ENCODE data around the gene PPCDC.

Gene PPCDC

GRCh38 chr15:75034615-75035014, 11.2 kb downstream of the PPCDC start:
- DNase-seq (ENCODE audit: low read depth, low spot score): no peak
- H3K4me3 ChIP-seq (ENCODE audit: low read depth, low read length): no peak overlapping the region
- TF ChIP-seq CTCF (IDR thresholded peaks at IDR 0.05; ENCODE audit: low read depth, low read length): no peak
- in situ Hi-C loops (cut with HindIII; ENCODE audit: low sequenced_read_pairs): no loop called here

GRCh38 chr15:75036212-75036616, 12.8 kb downstream of the PPCDC start:
- no peak overlapping the region for H3K4me3 ChIP-seq (ENCODE audit: low read depth, low read length)
- DNase-seq (ENCODE audit: low read depth, low spot score): no peak
- in situ Hi-C loops (cut with HindIII; ENCODE audit: low sequenced_read_pairs): no loop called here
- TF ChIP-seq CTCF (IDR thresholded peaks at IDR 0.05; ENCODE audit: low read depth, low read length): no peak

GRCh38 chr15:75037685-75038084, 14.3 kb downstream of the PPCDC start:
- in situ Hi-C loops (cut with HindIII; ENCODE audit: low sequenced_read_pairs): no loop called here
- peak; percentile 37 for DNase-seq (ENCODE audit: low read depth, low spot score)
- no peak overlapping the region for H3K4me3 ChIP-seq (ENCODE audit: low read depth, low read length)
- no peak for TF ChIP-seq CTCF (IDR thresholded peaks at IDR 0.05; ENCODE audit: low read depth, low read length)

- DNase-seq (ENCODE audit: low read depth, low spot score): no peak
- in situ Hi-C loops (cut with HindIII; ENCODE audit: low sequenced_read_pairs): no loop called here
These were observed 14.8 kb downstream of the PPCDC start for GRCh38 chr15:75038231-75038630.

GRCh38 chr15:75042730-75043508, 19.5 kb downstream of the PPCDC start:
- DNase-seq (ENCODE audit: low read depth, low spot score): peak; percentile 29
- TF ChIP-seq CTCF (IDR thresholded peaks at IDR 0.05; ENCODE audit: low read depth, low read length): peak; percentile 45
- H3K4me3 ChIP-seq (ENCODE audit: low read depth, low read length): no peak overlapping the region
- in situ Hi-C loops (cut with HindIII; ENCODE audit: low sequenced_read_pairs): no loop called here

More at GRCh38 chr15:75038231-75038630, 14.8 kb downstream of the PPCDC start:
- no peak for TF ChIP-seq CTCF (IDR thresholded peaks at IDR 0.05; ENCODE audit: low read depth, low read length)
- no peak overlapping the region for H3K4me3 ChIP-seq (ENCODE audit: low read depth, low read length)

- in situ Hi-C loops (cut with HindIII; ENCODE audit: low sequenced_read_pairs): no loop called here
- DNase-seq (ENCODE audit: low read depth, low spot score): peak; percentile 100
- no peak overlapping the region for H3K4me3 ChIP-seq (ENCODE audit: low read depth, low read length)
- peak; percentile 67 for TF ChIP-seq CTCF (IDR thresholded peaks at IDR 0.05; ENCODE audit: low read depth, low read length)
These were observed 20.3 kb downstream of the PPCDC start for GRCh38 chr15:75043509-75044257.
